NCI-H2227 treated with DMSO at 0.1 percent for 48 hours (cell line): ENCODE measurements around the gene HECTD4.

ENCODE experiments used
- DNase-seq: peaks from one replicate; lab custom pipeline; 2025; lab: John Stamatoyannopoulos, UW

Gene HECTD4

GRCh38 chr12:112176321-112177010 lies 205.8 kb downstream of the HECTD4 start:
- DNase-seq: no peak

GRCh38 chr12:112175361-112176155 lies 206.7 kb downstream of the HECTD4 start:
- no peak for DNase-seq

- DNase-seq: no peak
Measured at GRCh38 chr12:112172556-112173324, 209.5 kb downstream of the HECTD4 start.

GRCh38 chr12:112170971-112171596 lies 211.1 kb downstream of the HECTD4 start:
- DNase-seq: no peak

GRCh38 chr12:112170376-112170775 lies 211.9 kb downstream of the HECTD4 start:
- no peak for DNase-seq

- no peak for DNase-seq
Measured at GRCh38 chr12:112169966-112170365, 212.3 kb downstream of the HECTD4 start.

- no peak for DNase-seq
Measured at GRCh38 chr12:112169161-112169872, 212.9 kb downstream of the HECTD4 start.

GRCh38 chr12:112168561-112168971 lies 213.7 kb downstream of the HECTD4 start:
- no peak for DNase-seq

- DNase-seq: no peak
Measured at GRCh38 chr12:112167718-112168525, 214.3 kb downstream of the HECTD4 start.

GRCh38 chr12:112167031-112167461 lies 215.2 kb downstream of the HECTD4 start:
- DNase-seq: no peak

- no peak for DNase-seq
Measured at GRCh38 chr12:112166051-112167015, 215.9 kb downstream of the HECTD4 start.

- DNase-seq: no peak
Measured at GRCh38 chr12:112165624-112166023, 216.6 kb downstream of the HECTD4 start.

GRCh38 chr12:112164011-112164660 lies 218.1 kb downstream of the HECTD4 start:
- DNase-seq: no peak

- DNase-seq: no peak
Measured at GRCh38 chr12:112163471-112163991, 218.7 kb downstream of the HECTD4 start.

GRCh38 chr12:112163056-112163455 lies 219.2 kb downstream of the HECTD4 start:
- DNase-seq: no peak

- DNase-seq: no peak
Measured at GRCh38 chr12:112162241-112162790, 219.9 kb downstream of the HECTD4 start.

GRCh38 chr12:112161711-112162110 lies 220.5 kb downstream of the HECTD4 start:
- DNase-seq: no peak

GRCh38 chr12:112160611-112161010 lies 221.6 kb downstream of the HECTD4 start:
- DNase-seq: no peak
